Measurements from ENCODE around the gene ZXDA. TPM values are rescaled to one million over a fixed set of nuclear protein-coding genes. Genes with fewer than 3 reads are reported as not detected.

ZXDA gene
- total RNA-seq, 2 donors from 2014 or later = 2.4 to 3.8 TPM

GRCh38 chrX:57900975-57901374 lies 9.3 kb downstream of the ZXDA start:
- H3K27ac ChIP-seq = no peak overlapping the region
- TF ChIP-seq CTCF (IDR thresholded peaks at IDR 0.05) = no peak
- no peaks in the 10 kb centered on the region for H3K9me3 ChIP-seq
- intact Hi-C loops (cut with DNase I) = no loop called here
- H3K27me3 ChIP-seq = no peaks in the 10 kb centered on the region
- no peaks in the 10 kb centered on the region for H3K36me3 ChIP-seq
- no peak for DNase-seq
- H3K4me1 ChIP-seq = no peaks in the 10 kb centered on the region
- H3K9ac ChIP-seq (ENCODE audit: low read depth in 2 of 2, low read length in 2 of 2) = no peak overlapping the region
- no peak overlapping the region for H3K4me3 ChIP-seq

- no peak for TF ChIP-seq CTCF (IDR thresholded peaks at IDR 0.05)
- H3K27ac ChIP-seq = no peak overlapping the region
- intact Hi-C loops (cut with DNase I) = no loop called here
- H3K4me1 ChIP-seq = no peaks in the 10 kb centered on the region
- no peak overlapping the region for H3K9ac ChIP-seq (ENCODE audit: low read depth in 2 of 2, low read length in 2 of 2)
- H3K9me3 ChIP-seq = no peaks in the 10 kb centered on the region
- H3K36me3 ChIP-seq = no peaks in the 10 kb centered on the region
- no peaks in the 10 kb centered on the region for H3K27me3 ChIP-seq
- no peak for DNase-seq
- no peak overlapping the region for H3K4me3 ChIP-seq
These were observed 10.4 kb downstream of the ZXDA start for GRCh38 chrX:57899906-57900305.

GRCh38 chrX:57899064-57899463 lies 11.2 kb downstream of the ZXDA start:
- TF ChIP-seq CTCF (IDR thresholded peaks at IDR 0.05) = no peak
- no peaks in the 10 kb centered on the region for H3K36me3 ChIP-seq
- intact Hi-C loops (cut with DNase I) = no loop called here
- no peaks in the 10 kb centered on the region for H3K9me3 ChIP-seq
- no peak overlapping the region for H3K4me3 ChIP-seq
- no peak overlapping the region for H3K27ac ChIP-seq
- no peak overlapping the region for H3K9ac ChIP-seq (ENCODE audit: low read depth in 2 of 2, low read length in 2 of 2)
- no peaks in the 10 kb centered on the region for H3K27me3 ChIP-seq
- no peaks in the 10 kb centered on the region for H3K4me1 ChIP-seq
- DNase-seq = no peak

- no peaks in the 10 kb centered on the region for H3K27me3 ChIP-seq
- intact Hi-C loops (cut with DNase I) = no loop called here
- H3K4me3 ChIP-seq = no peak overlapping the region
- no peaks in the 10 kb centered on the region for H3K36me3 ChIP-seq
- no peaks in the 10 kb centered on the region for H3K4me1 ChIP-seq
- TF ChIP-seq CTCF (IDR thresholded peaks at IDR 0.05) = no peak
- no peaks in the 10 kb centered on the region for H3K9me3 ChIP-seq
- no peak overlapping the region for H3K27ac ChIP-seq
- H3K9ac ChIP-seq (ENCODE audit: low read depth in 2 of 2, low read length in 2 of 2) = no peak overlapping the region
- no peak for DNase-seq
These were observed 38.8 kb downstream of the ZXDA start for GRCh38 chrX:57871463-57871862.

Other genes with a start within 250 kb of the ZXDA start
- not detected for gene NLRP2B, start 230.2 kb downstream of the ZXDA start, total RNA-seq

All from colonic mucosa (tissue), 4 donors.